ENCODE data around the gene RSPH4A.

The RSPH4A gene

DNA sequence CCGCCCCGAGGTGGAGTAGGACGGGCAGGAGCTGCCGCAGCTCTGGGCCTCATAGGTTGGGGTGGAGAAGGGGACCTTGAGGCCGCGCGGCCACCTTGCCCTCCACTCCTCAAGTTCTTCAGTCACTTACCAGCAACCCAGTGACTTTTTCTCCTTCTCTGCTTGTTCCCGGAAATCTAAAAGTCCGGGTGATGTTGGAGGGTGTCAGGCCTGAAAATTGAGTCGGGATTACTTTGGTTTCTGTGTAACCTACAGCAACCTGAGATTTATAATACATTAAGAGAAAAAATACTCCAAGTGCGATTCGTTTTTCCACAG is 44.6 kb upstream of the RSPH4A start:
- H3K4me3 ChIP-seq (replicated peaks; ENCODE audit: insufficient read depth, low read length), result peak overlapping the region; percentile 69
- H3K27me3 ChIP-seq (ENCODE audit: insufficient read depth, poor library complexity, severe bottlenecking), result no peaks in the 10 kb centered on the region
- no peak for DNase-seq (ENCODE audit: low read depth in 1 of 2, low spot score in 1 of 2)
- TF ChIP-seq REST (IDR thresholded peaks at IDR 0.05; ENCODE audit: insufficient replicate concordance, low read depth), result no peak
- TF ChIP-seq GABPA (IDR thresholded peaks at IDR 0.05; ENCODE audit: low read depth), result no peak
- no peak for TF ChIP-seq CTCF (IDR thresholded peaks at IDR 0.05; ENCODE audit: insufficient read depth, low read length)
- no peak for TF ChIP-seq SPI1 (IDR thresholded peaks at IDR 0.05; ENCODE audit: borderline replicate concordance, low read depth)
- no peak for TF ChIP-seq POLR2AphosphoS5 (IDR thresholded peaks at IDR 0.05; ENCODE audit: low read depth)
- H3K27ac ChIP-seq (replicated peaks), result peak overlapping the region; percentile 89

GRCh38 chr6:116572162-116572561 is 44.1 kb upstream of the RSPH4A start:
- Histone ChIP-seq H3K4me3 (replicated peaks; ENCODE audit: insufficient read depth, low read length) (peak overlapping the region; percentile 69), H3K27ac (replicated peaks) (peak overlapping the region; percentile 89), H3K27me3 (ENCODE audit: insufficient read depth, poor library complexity, severe bottlenecking) (no peaks in the 10 kb centered on the region)
- DNase-seq (ENCODE audit: low read depth in 1 of 2, low spot score in 1 of 2), result no peak
- TF ChIP-seq CTCF (IDR thresholded peaks at IDR 0.05; ENCODE audit: insufficient read depth, low read length) (no peak), REST (IDR thresholded peaks at IDR 0.05; ENCODE audit: insufficient replicate concordance, low read depth) (no peak), SPI1 (IDR thresholded peaks at IDR 0.05; ENCODE audit: borderline replicate concordance, low read depth) (no peak), POLR2AphosphoS5 (IDR thresholded peaks at IDR 0.05; ENCODE audit: low read depth) (no peak), GABPA (IDR thresholded peaks at IDR 0.05; ENCODE audit: low read depth) (no peak)

DNA sequence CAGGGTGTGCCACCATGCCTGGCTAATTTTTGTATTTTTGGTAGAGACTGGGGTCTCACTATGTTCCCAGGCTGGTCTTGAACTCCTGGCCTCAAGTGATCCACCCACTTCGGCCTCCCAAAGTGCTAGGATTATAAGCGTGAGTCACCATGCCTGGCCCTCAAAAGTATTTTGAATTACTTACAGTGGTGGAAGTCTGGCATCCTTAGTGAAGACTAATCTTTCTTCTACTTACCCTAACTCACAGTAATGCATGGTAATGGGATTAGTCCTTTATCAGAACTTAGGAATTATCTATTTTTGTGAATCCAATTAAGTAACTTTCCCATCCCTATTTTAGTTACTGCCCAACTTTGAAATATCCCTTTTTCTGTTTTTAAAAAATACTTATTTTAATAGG is 41.1 kb upstream of the RSPH4A start:
- TF ChIP-seq POLR2AphosphoS5 (IDR thresholded peaks at IDR 0.05; ENCODE audit: low read depth) (no peak), REST (IDR thresholded peaks at IDR 0.05; ENCODE audit: insufficient replicate concordance, low read depth) (no peak), CTCF (IDR thresholded peaks at IDR 0.05; ENCODE audit: insufficient read depth, low read length) (no peak), SPI1 (IDR thresholded peaks at IDR 0.05; ENCODE audit: borderline replicate concordance, low read depth) (no peak), GABPA (IDR thresholded peaks at IDR 0.05; ENCODE audit: low read depth) (no peak)
- DNase-seq (ENCODE audit: low read depth in 1 of 2, low spot score in 1 of 2), result no peak
- H3K27ac ChIP-seq (replicated peaks), result no peak overlapping the region
- H3K4me3 ChIP-seq (replicated peaks; ENCODE audit: insufficient read depth, low read length), result no peak overlapping the region
- H3K27me3 ChIP-seq (ENCODE audit: insufficient read depth, poor library complexity, severe bottlenecking), result no peaks in the 10 kb centered on the region
